ENCODE data around the gene COL4A2.

DNA sequence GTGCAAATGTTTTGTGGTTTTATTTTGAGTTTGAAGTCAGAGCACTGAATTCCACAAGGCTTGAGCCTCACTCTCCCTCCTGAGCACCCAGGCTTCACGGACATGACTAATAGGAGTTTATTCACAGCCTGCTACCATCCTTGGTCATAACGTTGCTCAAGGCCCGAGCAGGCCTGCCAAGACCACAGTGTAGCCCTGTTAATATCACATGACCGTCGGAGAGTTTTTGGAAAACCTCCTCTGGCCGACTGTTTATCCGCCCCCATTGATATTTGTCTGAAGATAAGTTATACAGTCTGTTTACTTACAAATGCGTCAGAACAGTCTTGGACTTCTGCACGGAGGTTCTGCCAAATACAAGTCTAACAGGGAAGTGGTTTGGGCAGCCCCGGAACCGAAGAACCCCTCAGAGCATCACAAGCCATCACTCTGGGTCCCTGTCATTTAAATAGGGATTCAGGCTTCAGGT lies 89.9 kb downstream of the COL4A2 start:
- TF ChIP-seq CTCF (IDR thresholded peaks at IDR 0.05; ENCODE audit: low read length): no peak
- no peak for TF ChIP-seq EZH2 (IDR thresholded peaks at IDR 0.05; ENCODE audit: borderline replicate concordance, low read length)
